Ovary (tissue), 3 donors: Measurements from ENCODE around the gene CCT6A.

Experiments
- CTCF ChIP-seq, 3 donors: fragments of 450-650 bp in 2 of 3; fragments of 200-600 bp in 1 of 3; IDR thresholded peaks; one replicate each; pipeline versions ENCODE4 v1.5.1 to v1.8.0; 2016 to 2022; ENCODE audit warnings: antibody characterized with exemption in 3 of 3, mild to moderate bottlenecking in 1 of 3
- EP300 ChIP-seq: sonication (generic); formaldehyde crosslinking; IDR thresholded peaks from one replicate; pipeline ENCODE4 v1.6.1; 2017; ENCODE audit warnings: antibody characterized with exemption
- POLR2A ChIP-seq: fragments of 450-650 bp; IDR thresholded peaks from one replicate; pipeline ENCODE4 v1.6.1; 2017; ENCODE audit warnings: antibody characterized with exemption, mild to moderate bottlenecking, moderate library complexity
- donor health status: DM: no; HTN: no; CAD: no.

- TF ChIP-seq CTCF (IDR thresholded peaks at IDR 0.05) (no peak), POLR2A (no peak), EP300 (no peak)
These were observed 28.1 kb upstream of the CCT6A start for GRCh38 chr7:56023500-56023899.
